ENCODE measurements around the gene LPCAT2.
"Not testable (repeated sequence)": the region's sequence is repeated elsewhere in the genome, so short reads cannot be mapped to it uniquely, and the experiment has no call there.

LPCAT2 gene

GRCh38 chr16:55572439-55572838 lies 63.6 kb downstream of the LPCAT2 start:
- no peak for DNase-seq (ENCODE audit: low read depth in 1 of 2, low spot score in 1 of 2)
- in situ Hi-C loops (cut with HindIII; ENCODE audit: low pct_unique_long_range_greater_than_20kb, low sequenced_read_pairs): no loop called here
- TF ChIP-seq JUND (IDR thresholded peaks at IDR 0.05; ENCODE audit: low read depth): no peak

GRCh38 chr16:55574811-55575210 lies 65.9 kb downstream of the LPCAT2 start:
- in situ Hi-C loops (cut with HindIII; ENCODE audit: low pct_unique_long_range_greater_than_20kb, low sequenced_read_pairs): no loop called here
- TF ChIP-seq JUND (IDR thresholded peaks at IDR 0.05; ENCODE audit: low read depth): no peak
- DNase-seq (ENCODE audit: low read depth in 1 of 2, low spot score in 1 of 2): no peak

- no peak for DNase-seq (ENCODE audit: low read depth in 1 of 2, low spot score in 1 of 2)
- TF ChIP-seq JUND (IDR thresholded peaks at IDR 0.05; ENCODE audit: low read depth): no peak
- in situ Hi-C loops (cut with HindIII; ENCODE audit: low pct_unique_long_range_greater_than_20kb, low sequenced_read_pairs): no loop called here
These were observed 66.6 kb downstream of the LPCAT2 start for GRCh38 chr16:55575496-55575895.

GRCh38 chr16:55576384-55576783 lies 67.5 kb downstream of the LPCAT2 start:
- in situ Hi-C loops (cut with HindIII; ENCODE audit: low pct_unique_long_range_greater_than_20kb, low sequenced_read_pairs): no loop called here
- TF ChIP-seq JUND (IDR thresholded peaks at IDR 0.05; ENCODE audit: low read depth): no peak
- no peak for DNase-seq (ENCODE audit: low read depth in 1 of 2, low spot score in 1 of 2)

GRCh38 chr16:55577887-55578286 lies 69.0 kb downstream of the LPCAT2 start:
- in situ Hi-C loops (cut with HindIII; ENCODE audit: low pct_unique_long_range_greater_than_20kb, low sequenced_read_pairs): no loop called here
- no peak for DNase-seq (ENCODE audit: low read depth in 1 of 2, low spot score in 1 of 2)
- no peak for TF ChIP-seq JUND (IDR thresholded peaks at IDR 0.05; ENCODE audit: low read depth)

- in situ Hi-C loops (cut with HindIII; ENCODE audit: low pct_unique_long_range_greater_than_20kb, low sequenced_read_pairs): no loop called here
- no peak for TF ChIP-seq JUND (IDR thresholded peaks at IDR 0.05; ENCODE audit: low read depth)
- no peak for DNase-seq (ENCODE audit: low read depth in 1 of 2, low spot score in 1 of 2)
These were observed 76.8 kb downstream of the LPCAT2 start for GRCh38 chr16:55585631-55586030.

- in situ Hi-C loops (cut with HindIII; ENCODE audit: low pct_unique_long_range_greater_than_20kb, low sequenced_read_pairs): no loop called here
- no peak for TF ChIP-seq JUND (IDR thresholded peaks at IDR 0.05; ENCODE audit: low read depth)
- no peak for DNase-seq (ENCODE audit: low read depth in 1 of 2, low spot score in 1 of 2)
These were observed 79.9 kb downstream of the LPCAT2 start for GRCh38 chr16:55588799-55589198.

GRCh38 chr16:55592306-55592705 lies 83.4 kb downstream of the LPCAT2 start:
- DNase-seq (ENCODE audit: low read depth in 1 of 2, low spot score in 1 of 2): no peak
- TF ChIP-seq JUND (IDR thresholded peaks at IDR 0.05; ENCODE audit: low read depth): no peak
- in situ Hi-C loops (cut with HindIII; ENCODE audit: low pct_unique_long_range_greater_than_20kb, low sequenced_read_pairs): no loop called here

GRCh38 chr16:55597928-55598327 lies 89.1 kb downstream of the LPCAT2 start:
- TF ChIP-seq JUND (IDR thresholded peaks at IDR 0.05; ENCODE audit: low read depth): no peak
- in situ Hi-C loops (cut with HindIII; ENCODE audit: low pct_unique_long_range_greater_than_20kb, low sequenced_read_pairs): no loop called here
- DNase-seq (ENCODE audit: low read depth in 1 of 2, low spot score in 1 of 2): no peak

- TF ChIP-seq JUND (IDR thresholded peaks at IDR 0.05; ENCODE audit: low read depth): no peak
- DNase-seq (ENCODE audit: low read depth in 1 of 2, low spot score in 1 of 2): no peak
- in situ Hi-C loops (cut with HindIII; ENCODE audit: low pct_unique_long_range_greater_than_20kb, low sequenced_read_pairs): no loop called here
These were observed 97.0 kb downstream of the LPCAT2 start for GRCh38 chr16:55605754-55606336.

- DNase-seq (ENCODE audit: low read depth in 1 of 2, low spot score in 1 of 2): no peak
- in situ Hi-C loops (cut with HindIII; ENCODE audit: low pct_unique_long_range_greater_than_20kb, low sequenced_read_pairs): no loop called here
These were observed 104.9 kb downstream of the LPCAT2 start for GRCh38 chr16:55613613-55614335.

GRCh38 chr16:55615071-55615470 lies 106.2 kb downstream of the LPCAT2 start:
- no peak for DNase-seq (ENCODE audit: low read depth in 1 of 2, low spot score in 1 of 2)
- no peak for TF ChIP-seq JUND (IDR thresholded peaks at IDR 0.05; ENCODE audit: low read depth)
- in situ Hi-C loops (cut with HindIII; ENCODE audit: low pct_unique_long_range_greater_than_20kb, low sequenced_read_pairs): no loop called here

More at GRCh38 chr16:55613613-55614335, 104.9 kb downstream of the LPCAT2 start:
- no peak for TF ChIP-seq JUND (IDR thresholded peaks at IDR 0.05; ENCODE audit: low read depth)

GRCh38 chr16:55615670-55616069 lies 106.8 kb downstream of the LPCAT2 start:
- DNase-seq (ENCODE audit: low read depth in 1 of 2, low spot score in 1 of 2); in situ Hi-C loops (cut with HindIII; ENCODE audit: low pct_unique_long_range_greater_than_20kb, low sequenced_read_pairs): not testable (repeated sequence)

GRCh38 chr16:55621771-55622170 lies 112.9 kb downstream of the LPCAT2 start:
- no peak for DNase-seq (ENCODE audit: low read depth in 1 of 2, low spot score in 1 of 2)
- in situ Hi-C loops (cut with HindIII; ENCODE audit: low pct_unique_long_range_greater_than_20kb, low sequenced_read_pairs): no loop called here
- TF ChIP-seq JUND (IDR thresholded peaks at IDR 0.05; ENCODE audit: low read depth): no peak

Data from T47D (cell line).